Measurements from ENCODE around the gene NGEF.

NGEF gene

DNA sequence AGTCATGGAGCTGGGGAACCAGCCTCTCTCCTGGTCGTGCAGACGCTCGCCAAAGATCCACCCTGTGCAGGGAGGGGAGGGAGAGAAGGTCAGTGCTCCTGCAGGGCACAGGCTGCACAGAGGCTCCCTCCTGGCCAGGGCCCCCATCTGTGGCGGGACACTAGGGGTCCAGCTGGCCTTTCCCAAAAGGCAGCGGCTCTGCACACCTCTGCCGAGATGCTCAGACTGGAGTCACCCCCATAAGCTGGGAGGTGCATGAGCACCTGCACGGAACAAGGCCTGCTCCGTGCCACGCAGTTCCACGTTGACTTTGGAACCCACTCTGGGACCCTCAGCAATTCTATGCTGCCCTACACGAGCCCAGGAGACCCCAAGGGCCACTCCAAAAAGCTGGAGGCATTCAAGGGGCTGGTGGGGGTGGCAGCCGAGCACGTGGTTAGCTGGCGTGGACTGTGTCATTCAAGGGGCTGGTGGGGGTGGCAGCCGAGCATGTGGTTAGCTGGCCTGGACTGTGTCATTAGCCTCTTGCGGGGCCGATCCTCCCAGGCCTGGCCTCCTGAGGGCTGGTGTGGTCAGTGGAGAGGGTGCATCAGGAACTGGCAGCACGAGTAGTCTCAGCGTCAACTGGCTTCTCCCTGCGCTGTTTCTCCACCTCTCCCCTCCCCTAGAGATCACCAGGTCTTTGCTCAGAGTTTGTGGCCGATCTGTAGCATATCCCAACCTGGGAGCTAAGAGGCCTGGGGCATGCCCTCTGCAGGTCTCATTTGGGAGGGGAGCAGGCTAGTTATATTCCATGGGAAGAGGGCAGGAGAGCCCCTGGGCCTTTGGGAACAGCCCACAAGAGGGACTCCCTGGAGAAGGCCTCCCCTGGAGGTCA is 133.2 kb downstream of the NGEF start:
- ChIA-PET POLR2A (no interaction called here), CTCF (no interaction called here)
- peaks cover 0 to 22% (median 5%) of the 10 kb centered on the region in 5 experiments for H3K27me3 ChIP-seq (replicated peaks in 2 of 5; ENCODE audit: control insufficient read depth in 4 of 5, insufficient read depth in 5 of 5, low read length in 4 of 5)
- H3K4me3 ChIP-seq (ENCODE audit: control insufficient read depth in 1 of 7, extremely low read depth in 1 of 7, insufficient read depth in 4 of 7, low read depth in 2 of 7, low read length in 6 of 7): no peak overlapping the region
- 97% methylated on average over 16 of the region's 21 CpGs for WGBS (ENCODE audit: insufficient coverage)
- no peaks in the 10 kb centered on the region for H3K9me3 ChIP-seq (ENCODE audit: control extremely low read depth in 1 of 5, control insufficient read depth in 4 of 5, insufficient read depth in 2 of 5, low read depth in 1 of 5, low read length in 4 of 5)
- peaks cover 0 to 15% (median 12%) of the 10 kb centered on the region in 4 experiments for H3K4me1 ChIP-seq (ENCODE audit: control extremely low read depth in 1 of 4, control insufficient read depth in 4 of 4, insufficient read depth in 4 of 4, low read length in 3 of 4)
- no peaks in the 10 kb centered on the region for H3K36me3 ChIP-seq (ENCODE audit: control insufficient read depth in 4 of 4, insufficient read depth in 4 of 4, low read length in 3 of 4)
- DNase-seq: no peak
- H3K27ac ChIP-seq (ENCODE audit: insufficient read depth in 1 of 2, low read depth in 1 of 2, low read length in 2 of 2, poor library complexity in 1 of 2, severe bottlenecking in 2 of 2): no peak overlapping the region

DNA sequence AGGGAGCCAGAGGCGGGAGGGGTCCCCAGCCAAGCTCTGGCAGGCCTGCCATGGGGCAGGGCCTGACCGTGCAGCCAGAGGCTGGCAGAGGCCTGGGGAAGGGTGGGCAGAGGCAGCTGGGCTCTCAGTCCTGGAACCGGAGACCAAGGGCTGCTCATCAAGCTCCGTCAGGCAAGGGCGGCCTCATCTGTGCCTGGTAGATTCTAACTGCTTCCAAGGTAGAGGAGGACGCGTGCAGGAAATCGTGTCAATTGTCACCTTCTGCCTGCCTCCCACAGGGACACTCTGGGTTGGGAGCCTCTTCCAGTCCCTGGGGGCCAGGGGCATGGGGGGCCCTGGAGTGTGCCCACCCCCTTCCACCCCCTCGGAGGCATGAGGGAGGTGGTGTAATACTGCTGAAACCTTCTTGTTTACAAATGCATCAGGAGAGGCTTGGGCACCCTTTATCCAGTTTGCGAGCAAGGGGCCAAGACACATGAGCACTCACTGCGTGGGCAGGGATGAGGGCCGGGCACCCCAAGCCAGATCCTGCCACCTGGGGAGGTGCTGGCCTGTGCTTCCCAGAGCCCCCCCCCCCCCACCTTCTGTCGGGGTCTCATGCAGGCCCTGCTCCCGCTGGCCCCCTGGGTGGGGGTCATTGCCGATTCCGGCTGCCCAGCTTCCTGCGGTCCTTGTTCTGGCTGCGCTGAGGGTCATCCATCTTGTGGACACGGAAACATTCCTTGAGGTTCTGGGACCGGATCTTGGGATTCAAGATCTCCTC is 134.0 kb downstream of the NGEF start:
- no peaks in the 10 kb centered on the region for H3K9me3 ChIP-seq (ENCODE audit: control extremely low read depth in 1 of 5, control insufficient read depth in 4 of 5, insufficient read depth in 2 of 5, low read depth in 1 of 5, low read length in 4 of 5)
- no peak overlapping the region for H3K27ac ChIP-seq (ENCODE audit: insufficient read depth in 1 of 2, low read depth in 1 of 2, low read length in 2 of 2, poor library complexity in 1 of 2, severe bottlenecking in 2 of 2)
- H3K4me3 ChIP-seq (ENCODE audit: control insufficient read depth in 1 of 7, extremely low read depth in 1 of 7, insufficient read depth in 4 of 7, low read depth in 2 of 7, low read length in 6 of 7): no peak overlapping the region
- peaks cover 0 to 26% (median 5%) of the 10 kb centered on the region in 5 experiments for H3K27me3 ChIP-seq (replicated peaks in 2 of 5; ENCODE audit: control insufficient read depth in 4 of 5, insufficient read depth in 5 of 5, low read length in 4 of 5)
- 96% methylated on average over 16 of the region's 20 CpGs for WGBS (ENCODE audit: insufficient coverage)
- peaks cover 0 to 15% (median 12%) of the 10 kb centered on the region in 4 experiments for H3K4me1 ChIP-seq (ENCODE audit: control extremely low read depth in 1 of 4, control insufficient read depth in 4 of 4, insufficient read depth in 4 of 4, low read length in 3 of 4)
- no peaks in the 10 kb centered on the region for H3K36me3 ChIP-seq (ENCODE audit: control insufficient read depth in 4 of 4, insufficient read depth in 4 of 4, low read length in 3 of 4)
- ChIA-PET POLR2A (no interaction called here), CTCF (no interaction called here)
- DNase-seq: no peak

DNA sequence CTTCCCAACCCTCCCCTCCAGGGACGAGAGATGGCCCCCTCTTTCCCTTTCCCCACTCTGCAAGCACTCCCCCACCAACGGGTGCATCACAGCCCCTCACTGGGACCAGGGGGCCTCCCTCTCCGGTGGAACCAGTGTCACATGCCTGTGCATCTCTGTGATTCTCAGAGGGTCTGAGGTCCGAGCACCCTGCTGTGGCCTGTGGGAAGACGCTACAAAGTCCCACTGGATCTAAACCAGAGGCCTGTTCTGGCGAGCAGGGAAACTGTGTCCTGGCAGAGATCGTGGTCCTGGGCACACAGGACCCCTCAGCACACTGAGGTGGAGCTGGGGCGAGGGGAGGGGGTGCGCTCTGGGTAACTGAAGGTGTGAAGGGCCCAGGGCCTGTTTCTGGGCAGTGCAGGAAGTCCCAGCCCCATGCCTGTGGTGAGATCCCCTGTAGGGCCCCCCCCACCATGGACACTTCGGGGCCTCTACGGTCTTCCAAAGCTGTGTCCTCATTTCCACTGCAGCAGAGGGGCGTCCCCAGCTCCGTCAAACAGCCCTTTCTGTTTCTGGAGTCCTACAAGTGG is 135.0 kb downstream of the NGEF start:
- H3K9me3 ChIP-seq (ENCODE audit: control extremely low read depth in 1 of 5, control insufficient read depth in 4 of 5, insufficient read depth in 2 of 5, low read depth in 1 of 5, low read length in 4 of 5): no peaks in the 10 kb centered on the region
- H3K36me3 ChIP-seq (ENCODE audit: control insufficient read depth in 4 of 4, insufficient read depth in 4 of 4, low read length in 3 of 4): no peaks in the 10 kb centered on the region
- H3K4me1 ChIP-seq (ENCODE audit: control extremely low read depth in 1 of 4, control insufficient read depth in 4 of 4, insufficient read depth in 4 of 4, low read length in 3 of 4): peaks cover 0 to 15% (median 12%) of the 10 kb centered on the region in 4 experiments
- peaks cover 0 to 26% (median 5%) of the 10 kb centered on the region in 5 experiments for H3K27me3 ChIP-seq (replicated peaks in 2 of 5; ENCODE audit: control insufficient read depth in 4 of 5, insufficient read depth in 5 of 5, low read length in 4 of 5)
- 98% methylated on average over 10 of the region's 13 CpGs for WGBS (ENCODE audit: insufficient coverage)
- no peak for DNase-seq
- no peak overlapping the region for H3K27ac ChIP-seq (ENCODE audit: insufficient read depth in 1 of 2, low read depth in 1 of 2, low read length in 2 of 2, poor library complexity in 1 of 2, severe bottlenecking in 2 of 2)
- POLR2A ChIA-PET: no interaction called here
- CTCF ChIA-PET: no interaction called here
- no peak overlapping the region for H3K4me3 ChIP-seq (ENCODE audit: control insufficient read depth in 1 of 7, extremely low read depth in 1 of 7, insufficient read depth in 4 of 7, low read depth in 2 of 7, low read length in 6 of 7)

DNA sequence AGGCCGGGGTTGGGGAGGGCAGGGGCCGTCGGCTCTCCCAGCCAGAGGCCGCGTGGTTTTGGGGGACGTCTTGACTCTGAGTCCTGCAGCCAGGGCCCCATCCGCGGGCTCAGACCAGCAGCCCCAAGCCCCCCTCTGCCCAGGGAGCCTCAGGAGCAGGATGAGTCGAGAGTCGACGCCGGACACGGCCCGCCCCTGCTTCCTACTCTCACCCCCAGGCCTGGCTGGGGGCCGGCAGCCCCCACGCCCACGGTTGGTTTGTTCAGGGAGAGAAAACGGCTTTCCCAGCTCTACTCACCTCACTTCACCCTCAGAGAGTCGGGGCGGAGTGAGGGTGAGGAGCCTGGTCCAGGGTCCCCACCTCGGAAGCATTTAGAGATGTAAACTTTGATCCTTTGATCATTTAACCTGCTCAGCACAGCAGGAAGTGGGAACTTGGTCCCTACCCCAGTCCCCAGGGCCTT is 136.0 kb downstream of the NGEF start:
- ChIA-PET CTCF (no interaction called here), POLR2A (no interaction called here)
- Histone ChIP-seq H3K36me3 (ENCODE audit: control insufficient read depth in 4 of 4, insufficient read depth in 4 of 4, low read length in 3 of 4) (no peaks in the 10 kb centered on the region), H3K27ac (ENCODE audit: insufficient read depth in 1 of 2, low read depth in 1 of 2, low read length in 2 of 2, poor library complexity in 1 of 2, severe bottlenecking in 2 of 2) (no peak overlapping the region), H3K4me3 (ENCODE audit: control insufficient read depth in 1 of 7, extremely low read depth in 1 of 7, insufficient read depth in 4 of 7, low read depth in 2 of 7, low read length in 6 of 7) (peak overlapping the region; percentile 43 to 76 (median 66)), H3K9me3 (ENCODE audit: control extremely low read depth in 1 of 5, control insufficient read depth in 4 of 5, insufficient read depth in 2 of 5, low read depth in 1 of 5, low read length in 4 of 5) (no peaks in the 10 kb centered on the region), H3K4me1 (ENCODE audit: control extremely low read depth in 1 of 4, control insufficient read depth in 4 of 4, insufficient read depth in 4 of 4, low read length in 3 of 4) (peaks cover 0 to 18% (median 13%) of the 10 kb centered on the region in 4 experiments), H3K27me3 (replicated peaks in 2 of 5; ENCODE audit: control insufficient read depth in 4 of 5, insufficient read depth in 5 of 5, low read length in 4 of 5) (peaks cover 0 to 26% (median 5%) of the 10 kb centered on the region in 5 experiments)
- 18% methylated on average over 12 of the region's 21 CpGs for WGBS (ENCODE audit: insufficient coverage)
- DNase-seq: no peak

DNA sequence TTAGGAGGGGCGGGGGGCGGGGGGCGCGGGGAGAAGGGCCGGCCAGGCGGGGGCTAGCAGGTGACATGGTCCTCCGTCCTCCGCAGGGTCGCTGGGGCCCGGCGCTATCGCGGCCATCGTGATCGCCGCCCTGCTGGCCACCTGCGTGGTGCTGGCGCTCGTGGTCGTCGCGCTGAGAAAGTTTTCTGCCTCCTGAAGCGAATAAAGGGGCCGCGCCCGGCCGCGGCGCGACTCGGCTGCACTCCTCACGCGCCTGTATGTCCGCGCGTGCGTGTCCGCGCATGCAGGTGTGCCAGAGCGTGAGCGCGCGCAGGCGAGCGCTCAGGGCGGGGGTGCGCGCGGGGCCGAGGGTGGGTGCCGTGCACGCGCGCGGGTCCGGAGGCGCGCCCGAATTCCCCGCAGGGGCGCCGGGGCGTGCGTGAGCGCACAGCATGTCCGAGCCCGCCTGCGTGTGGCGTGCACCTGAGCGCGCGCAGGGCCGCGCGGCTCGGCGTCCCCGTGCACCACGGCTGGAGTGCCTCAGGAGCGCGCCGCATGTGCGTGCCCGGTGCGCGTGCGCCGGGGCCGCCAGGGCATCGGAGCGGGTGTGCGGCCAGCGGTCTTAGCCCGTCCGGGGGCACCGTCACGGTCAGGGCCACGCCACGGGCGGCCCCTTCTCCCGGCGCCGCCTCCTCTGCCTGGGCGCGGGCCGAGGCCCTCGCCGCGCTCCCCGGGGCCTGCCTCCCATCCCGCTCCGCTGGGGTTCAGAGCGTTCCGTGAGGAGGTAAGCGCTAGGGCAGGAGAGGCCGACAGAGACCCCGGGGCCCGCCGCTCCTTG is 136.7 kb downstream of the NGEF start:
- H3K4me3 ChIP-seq (ENCODE audit: control insufficient read depth in 1 of 7, extremely low read depth in 1 of 7, insufficient read depth in 4 of 7, low read depth in 2 of 7, low read length in 6 of 7): peak overlapping the region; percentile 43 to 76 (median 66)
- H3K27ac ChIP-seq (ENCODE audit: insufficient read depth in 1 of 2, low read depth in 1 of 2, low read length in 2 of 2, poor library complexity in 1 of 2, severe bottlenecking in 2 of 2): no peak overlapping the region
- peaks cover 0 to 26% (median 5%) of the 10 kb centered on the region in 5 experiments for H3K27me3 ChIP-seq (replicated peaks in 2 of 5; ENCODE audit: control insufficient read depth in 4 of 5, insufficient read depth in 5 of 5, low read length in 4 of 5)
- H3K36me3 ChIP-seq (ENCODE audit: control insufficient read depth in 4 of 4, insufficient read depth in 4 of 4, low read length in 3 of 4): peaks cover 0 to under 1% (median 0%) of the 10 kb centered on the region in 4 experiments
- WGBS (ENCODE audit: insufficient coverage): under 1% methylated on average over 77 of the region's 119 CpGs
- no peaks in the 10 kb centered on the region for H3K9me3 ChIP-seq (ENCODE audit: control extremely low read depth in 1 of 5, control insufficient read depth in 4 of 5, insufficient read depth in 2 of 5, low read depth in 1 of 5, low read length in 4 of 5)
- POLR2A ChIA-PET: no interaction called here
- peaks cover 0 to 24% (median 16%) of the 10 kb centered on the region in 4 experiments for H3K4me1 ChIP-seq (ENCODE audit: control extremely low read depth in 1 of 4, control insufficient read depth in 4 of 4, insufficient read depth in 4 of 4, low read length in 3 of 4)
- peak; percentile 32 to 65 (median 56) for DNase-seq
- CTCF ChIA-PET: no interaction called here

DNA sequence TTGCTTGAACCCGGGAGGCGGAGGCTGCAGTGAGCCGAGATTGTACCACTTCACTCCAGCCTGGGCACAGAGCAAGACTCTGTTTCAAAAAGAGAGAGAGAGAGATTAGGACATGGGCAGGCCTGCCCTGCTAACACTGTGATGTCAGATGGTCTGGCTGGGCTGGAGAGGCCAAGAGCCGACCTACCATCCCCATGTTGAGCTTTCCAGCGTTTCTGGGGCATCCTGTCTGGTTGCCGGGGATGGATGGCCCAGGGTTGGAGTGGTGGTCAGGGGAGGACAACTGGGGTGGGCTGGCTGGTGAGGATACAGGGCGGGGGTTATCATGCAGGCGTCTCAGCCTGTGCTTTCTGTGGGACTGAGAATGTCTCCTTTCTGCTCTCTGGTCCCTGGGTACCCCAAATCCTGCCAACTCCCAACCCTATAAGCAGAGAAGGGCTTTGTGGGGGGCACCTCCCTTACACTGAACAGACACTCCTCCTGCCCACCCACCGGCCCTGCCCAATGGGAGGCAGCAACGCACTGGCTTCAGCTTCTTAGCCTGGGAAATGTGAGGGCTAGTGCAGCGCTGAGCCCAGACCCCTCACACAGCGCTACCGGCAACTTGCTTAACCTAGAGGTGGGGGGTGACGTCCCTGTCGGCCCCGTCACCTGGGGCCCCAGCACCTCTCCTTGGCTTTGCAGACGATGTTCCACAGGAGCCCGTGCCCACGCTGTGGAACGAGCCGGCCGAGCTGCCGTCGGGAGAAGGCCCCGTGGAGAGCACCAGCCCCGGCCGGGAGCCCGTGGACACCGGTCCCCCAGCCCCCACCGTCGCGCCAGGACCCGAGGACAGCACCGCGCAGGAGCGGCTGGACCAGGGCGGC is 137.6 kb downstream of the NGEF start:
- Histone ChIP-seq H3K36me3 (ENCODE audit: control insufficient read depth in 4 of 4, insufficient read depth in 4 of 4, low read length in 3 of 4) (peaks cover 0 to 2% (median 0%) of the 10 kb centered on the region in 4 experiments), H3K4me1 (ENCODE audit: control extremely low read depth in 1 of 4, control insufficient read depth in 4 of 4, insufficient read depth in 4 of 4, low read length in 3 of 4) (peaks cover 0 to 28% (median 17%) of the 10 kb centered on the region in 4 experiments), H3K27me3 (replicated peaks in 2 of 5; ENCODE audit: control insufficient read depth in 4 of 5, insufficient read depth in 5 of 5, low read length in 4 of 5) (peaks cover 0 to 26% (median 5%) of the 10 kb centered on the region in 5 experiments), H3K27ac (ENCODE audit: insufficient read depth in 1 of 2, low read depth in 1 of 2, low read length in 2 of 2, poor library complexity in 1 of 2, severe bottlenecking in 2 of 2) (no peak overlapping the region), H3K9me3 (ENCODE audit: control extremely low read depth in 1 of 5, control insufficient read depth in 4 of 5, insufficient read depth in 2 of 5, low read depth in 1 of 5, low read length in 4 of 5) (no peaks in the 10 kb centered on the region), H3K4me3 (ENCODE audit: control insufficient read depth in 1 of 7, extremely low read depth in 1 of 7, insufficient read depth in 4 of 7, low read depth in 2 of 7, low read length in 6 of 7) (peak overlapping the region in 6 of 7 experiments; percentile 23 to 76 (median 56))
- CTCF ChIA-PET: interaction anchor here (0.5 to 1.4 kb wide), 2 partner anchors 13 to 81 kb away, joined by 3 to 5 read pairs; no protein-coding TSS in a partner anchor
- DNase-seq: peak in 2 of 3 donors; percentile 29 to 33
- WGBS (ENCODE audit: insufficient coverage): 36% methylated on average over 22 of the region's 37 CpGs
- POLR2A ChIA-PET: no interaction called here

Data from common myeloid progenitor, CD34-positive (primary cell).